ENCODE results near the gene TIPARP. TPM values are rescaled to one million over a fixed set of nuclear protein-coding genes. Genes with fewer than 3 reads are reported as not detected.

The TIPARP gene
- total RNA-seq, 2 experiments from 2014 or later: 10.0 to 13.4 TPM

- H3K79me2 ChIP-seq (ENCODE audit: insufficient read depth, low read depth, low read length): no peaks in the 10 kb centered on the region
- no TSS peak for BruUV-seq (replicated peaks)
- no peaks in the 10 kb centered on the region for H4K20me1 ChIP-seq (ENCODE audit: insufficient read depth, low read length)
- no peak overlapping the region for H3K4me3 ChIP-seq (ENCODE audit: low read depth, low read length, poor library complexity, severe bottlenecking)
- no peak overlapping the region for H3K4me2 ChIP-seq (ENCODE audit: low read length)
- POLR2A ChIA-PET: interaction anchor here (0.7 kb wide), 1 partner anchor 31 kb away, joined by 4 read pairs; no protein-coding TSS in a partner anchor
- H3K4me1 ChIP-seq (ENCODE audit: insufficient read depth, low read length, poor library complexity, severe bottlenecking): no peaks in the 10 kb centered on the region
- no peak overlapping the region for H3K27ac ChIP-seq (ENCODE audit: low read depth, low read length, poor library complexity, severe bottlenecking)
- intact Hi-C loops (cut with micrococcal nuclease; ENCODE audit: unreplicated experiment): no loop called here
- H3K9me3 ChIP-seq (ENCODE audit: low read length): no peaks in the 10 kb centered on the region
- no peak for TF ChIP-seq EZH2phosphoT487 (IDR thresholded peaks at IDR 0.05; ENCODE audit: borderline replicate concordance, low read depth, low read length)
- TF ChIP-seq CTCF (conservative IDR thresholded peaks at IDR 0.05; ENCODE audit: low read length): no peak
- no peaks in the 10 kb centered on the region for H3K36me3 ChIP-seq (ENCODE audit: insufficient read depth, low read length)
- H2AFZ ChIP-seq (ENCODE audit: low read length): no peak overlapping the region
- DNase-seq (ENCODE audit: low spot score): no peak
- H3K9me2 ChIP-seq (ENCODE audit: insufficient read depth, low read length): no peaks in the 10 kb centered on the region
- CTCF ChIA-PET (ENCODE audit: unreplicated experiment): no interaction called here
Measured at GRCh38 chr3:156728267-156728985, 54.0 kb downstream of the TIPARP start.

DNA sequence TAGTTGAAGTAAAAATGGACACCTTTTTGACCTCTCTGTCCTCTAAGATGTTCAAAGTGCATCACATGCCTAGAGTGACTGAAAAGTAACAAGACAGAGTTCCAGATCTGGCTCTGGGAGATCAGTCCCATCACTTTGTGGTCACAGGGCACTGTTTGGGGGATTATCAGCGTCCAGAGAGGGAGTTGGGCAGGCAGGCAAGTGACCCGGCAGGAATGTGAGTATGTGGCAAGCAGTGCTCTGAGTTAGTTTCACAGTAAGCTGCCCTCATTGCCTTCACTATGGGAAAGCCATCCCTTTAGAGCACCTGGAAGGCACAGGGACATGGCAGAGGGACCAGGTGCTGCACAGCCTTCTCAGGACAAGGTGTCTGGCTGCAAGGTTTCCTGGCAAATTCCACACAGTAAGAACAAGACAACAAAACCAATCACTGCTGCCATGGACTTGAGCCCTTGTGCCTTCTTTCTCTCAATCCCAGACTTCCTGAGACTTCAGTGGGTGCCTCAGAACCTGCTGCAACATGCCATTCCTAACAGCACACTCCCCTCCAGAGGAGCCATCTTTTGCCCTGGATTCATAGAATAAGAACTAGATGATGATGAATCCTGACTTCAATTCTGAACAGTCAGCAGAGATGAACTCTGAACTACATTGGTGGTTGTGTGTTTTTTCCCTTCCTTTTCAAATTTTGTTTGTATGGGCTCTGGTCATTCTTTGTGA lies 55.2 kb downstream of the TIPARP start:
- POLR2A ChIA-PET: no interaction called here
- TF ChIP-seq CTCF (conservative IDR thresholded peaks at IDR 0.05; ENCODE audit: low read length) (no peak), EZH2phosphoT487 (IDR thresholded peaks at IDR 0.05; ENCODE audit: borderline replicate concordance, low read depth, low read length) (no peak)
- Histone ChIP-seq H3K4me2 (ENCODE audit: low read length) (no peak overlapping the region), H3K9me3 (ENCODE audit: low read length) (no peaks in the 10 kb centered on the region), H3K9me2 (ENCODE audit: insufficient read depth, low read length) (no peaks in the 10 kb centered on the region), H2AFZ (ENCODE audit: low read length) (no peak overlapping the region), H3K27ac (ENCODE audit: low read depth, low read length, poor library complexity, severe bottlenecking) (no peak overlapping the region), H3K36me3 (ENCODE audit: insufficient read depth, low read length) (no peaks in the 10 kb centered on the region), H3K79me2 (ENCODE audit: insufficient read depth, low read depth, low read length) (no peaks in the 10 kb centered on the region), H3K4me3 (ENCODE audit: low read depth, low read length, poor library complexity, severe bottlenecking) (no peak overlapping the region), H3K4me1 (ENCODE audit: insufficient read depth, low read length, poor library complexity, severe bottlenecking) (no peaks in the 10 kb centered on the region), H4K20me1 (ENCODE audit: insufficient read depth, low read length) (no peaks in the 10 kb centered on the region)
- no peak for DNase-seq (ENCODE audit: low spot score)
- intact Hi-C loops (cut with micrococcal nuclease; ENCODE audit: unreplicated experiment): no loop called here
- no TSS peak for BruUV-seq (replicated peaks)
- CTCF ChIA-PET (ENCODE audit: unreplicated experiment): no interaction called here

- no peaks in the 10 kb centered on the region for H3K4me1 ChIP-seq (ENCODE audit: insufficient read depth, low read length, poor library complexity, severe bottlenecking)
- POLR2A ChIA-PET: interaction anchor here (0.7 kb wide), 1 partner anchor 33 kb away, joined by 3 read pairs; no protein-coding TSS in a partner anchor
- no peak overlapping the region for H2AFZ ChIP-seq (ENCODE audit: low read length)
- no peaks in the 10 kb centered on the region for H4K20me1 ChIP-seq (ENCODE audit: insufficient read depth, low read length)
- no peak for DNase-seq (ENCODE audit: low spot score)
- no peaks in the 10 kb centered on the region for H3K36me3 ChIP-seq (ENCODE audit: insufficient read depth, low read length)
- no peaks in the 10 kb centered on the region for H3K9me3 ChIP-seq (ENCODE audit: low read length)
- no TSS peak for BruUV-seq (replicated peaks)
- H3K9me2 ChIP-seq (ENCODE audit: insufficient read depth, low read length): no peaks in the 10 kb centered on the region
- no peaks in the 10 kb centered on the region for H3K79me2 ChIP-seq (ENCODE audit: insufficient read depth, low read depth, low read length)
- intact Hi-C loops (cut with micrococcal nuclease; ENCODE audit: unreplicated experiment): no loop called here
- H3K4me3 ChIP-seq (ENCODE audit: low read depth, low read length, poor library complexity, severe bottlenecking): no peak overlapping the region
- no peak for TF ChIP-seq CTCF (conservative IDR thresholded peaks at IDR 0.05; ENCODE audit: low read length)
- TF ChIP-seq EZH2phosphoT487 (IDR thresholded peaks at IDR 0.05; ENCODE audit: borderline replicate concordance, low read depth, low read length): no peak
- H3K4me2 ChIP-seq (ENCODE audit: low read length): no peak overlapping the region
- no peak overlapping the region for H3K27ac ChIP-seq (ENCODE audit: low read depth, low read length, poor library complexity, severe bottlenecking)
- CTCF ChIA-PET (ENCODE audit: unreplicated experiment): no interaction called here
Measured at GRCh38 chr3:156731813-156732212, 57.4 kb downstream of the TIPARP start.

All from OCI-LY7 (cell line).